ENCODE results near the gene ZNF10. TPM values are rescaled to one million over a fixed set of nuclear protein-coding genes. Genes with fewer than 3 reads are reported as not detected.

ZNF10 gene
- total RNA-seq, 1 donor from 2014 or later = 8.2 TPM

DNA sequence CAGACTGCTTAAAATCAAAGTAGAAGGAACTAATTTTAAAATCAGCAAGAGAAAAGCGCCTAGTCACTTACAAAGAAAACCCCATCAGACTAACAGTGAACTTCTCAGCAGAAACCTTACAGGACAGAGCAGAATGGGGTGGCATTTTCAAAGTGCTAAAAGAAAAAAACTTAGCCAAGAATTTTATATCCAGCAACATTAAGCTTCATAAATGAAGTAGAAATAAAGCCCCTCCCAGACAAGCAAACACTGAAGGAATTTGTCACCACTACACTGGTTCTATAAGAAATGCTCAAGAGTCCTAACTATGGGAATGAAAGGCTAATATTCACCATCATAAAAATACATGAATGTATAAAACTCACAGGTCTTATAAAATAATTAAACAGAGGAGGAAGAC, 44.5 kb downstream of the ZNF10 start:
- ATAC-seq = no peak
- intact Hi-C loops (cut with DNase I) = no loop called here
- Histone ChIP-seq H3K9me3 (peaks cover 8% of the 10 kb centered on the region), H3K36me3 (no peaks in the 10 kb centered on the region), H3K4me1 (no peaks in the 10 kb centered on the region), H3K27ac (no peak overlapping the region), H3K4me3 (no peak overlapping the region), H3K27me3 (no peaks in the 10 kb centered on the region)
- TF ChIP-seq, protein P1, sequence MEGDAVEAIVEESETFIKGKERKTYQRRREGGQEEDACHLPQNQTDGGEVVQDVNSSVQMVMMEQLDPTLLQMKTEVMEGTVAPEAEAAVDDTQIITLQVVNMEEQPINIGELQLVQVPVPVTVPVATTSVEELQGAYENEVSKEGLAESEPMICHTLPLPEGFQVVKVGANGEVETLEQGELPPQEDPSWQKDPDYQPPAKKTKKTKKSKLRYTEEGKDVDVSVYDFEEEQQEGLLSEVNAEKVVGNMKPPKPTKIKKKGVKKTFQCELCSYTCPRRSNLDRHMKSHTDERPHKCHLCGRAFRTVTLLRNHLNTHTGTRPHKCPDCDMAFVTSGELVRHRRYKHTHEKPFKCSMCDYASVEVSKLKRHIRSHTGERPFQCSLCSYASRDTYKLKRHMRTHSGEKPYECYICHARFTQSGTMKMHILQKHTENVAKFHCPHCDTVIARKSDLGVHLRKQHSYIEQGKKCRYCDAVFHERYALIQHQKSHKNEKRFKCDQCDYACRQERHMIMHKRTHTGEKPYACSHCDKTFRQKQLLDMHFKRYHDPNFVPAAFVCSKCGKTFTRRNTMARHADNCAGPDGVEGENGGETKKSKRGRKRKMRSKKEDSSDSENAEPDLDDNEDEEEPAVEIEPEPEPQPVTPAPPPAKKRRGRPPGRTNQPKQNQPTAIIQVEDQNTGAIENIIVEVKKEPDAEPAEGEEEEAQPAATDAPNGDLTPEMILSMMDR (IDR thresholded peaks at IDR 0.05) = no peak
- no peak for DNase-seq

DNA sequence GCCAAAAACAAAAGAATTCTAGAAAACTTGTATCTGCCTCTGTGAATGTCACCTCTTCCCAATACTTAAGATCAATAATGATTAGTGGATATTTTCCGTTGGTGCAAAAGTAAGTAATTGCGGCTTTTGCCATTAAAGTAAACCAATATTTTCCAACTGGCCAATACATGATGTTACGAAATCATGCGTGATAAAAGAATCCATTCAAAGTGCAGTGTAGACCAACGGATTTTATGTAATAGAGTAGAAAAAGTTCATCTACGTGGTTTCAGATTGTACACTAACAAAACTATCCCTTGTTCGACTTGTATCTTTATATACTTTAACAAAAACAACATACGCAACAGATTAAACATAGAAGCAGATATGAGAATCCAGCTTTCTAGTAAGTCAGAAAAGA, 50.2 kb downstream of the ZNF10 start:
- TF ChIP-seq, protein P1 (IDR thresholded peaks at IDR 0.05) = no peak
- H3K27me3 ChIP-seq = no peaks in the 10 kb centered on the region
- DNase-seq = no peak
- peaks cover under 1% of the 10 kb centered on the region for H3K9me3 ChIP-seq
- intact Hi-C loops (cut with DNase I) = no loop called here
- H3K4me3 ChIP-seq = peak overlapping the region; percentile 72
- H3K27ac ChIP-seq = no peak overlapping the region
- H3K36me3 ChIP-seq = peaks cover 10% of the 10 kb centered on the region
- no peak for ATAC-seq
- peaks cover 8% of the 10 kb centered on the region for H3K4me1 ChIP-seq

DNA sequence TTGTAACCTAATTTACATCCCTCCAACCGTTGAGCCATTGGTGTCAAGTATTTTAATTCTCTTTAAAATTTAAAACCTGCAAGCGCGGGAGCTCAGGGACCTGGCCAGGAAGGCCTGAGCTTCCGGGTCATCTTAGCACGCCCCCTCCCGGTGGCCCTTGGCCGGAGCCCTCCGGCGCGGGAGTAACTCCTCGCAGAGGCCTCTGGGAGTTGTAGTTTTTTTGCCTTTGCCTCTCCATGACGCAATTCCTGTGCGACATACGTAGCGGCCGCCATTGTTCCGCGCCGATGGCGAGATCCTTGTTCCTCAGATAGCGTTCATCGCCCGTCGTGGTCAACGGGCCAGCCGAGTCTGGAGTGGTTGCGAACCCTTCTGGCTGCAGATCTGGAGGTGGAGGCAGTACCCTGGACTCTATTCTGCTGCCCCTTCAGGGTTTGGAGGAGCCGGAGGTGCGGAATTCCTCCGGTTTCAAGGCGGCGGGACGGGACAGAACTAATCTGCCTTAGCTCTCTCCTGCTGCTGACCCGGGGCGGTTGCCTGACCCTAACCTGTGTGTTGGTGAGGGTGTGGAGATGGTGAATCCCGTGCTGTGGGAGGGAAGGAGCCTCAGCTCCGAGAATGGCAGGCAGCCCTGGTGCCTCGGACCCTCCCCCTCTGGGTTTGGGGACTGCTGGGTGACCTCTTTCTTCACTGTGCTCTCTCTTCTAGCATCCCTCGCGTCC, 51.0 kb downstream of the ZNF10 start, which contains the start of gene ZNF268:
ZNF268 (plus strand) TSS at position 258 of the 722 bp plus-strand sequence. CDS start 503 bp downstream, outside the sequence.
- no peaks in the 10 kb centered on the region for H3K27me3 ChIP-seq
- intact Hi-C loops (cut with DNase I) = no loop called here
- peak; percentile 100 for ATAC-seq
- peak within 1 kb of the TSS; percentile 72 for H3K4me3 ChIP-seq
- peak within 1 kb of the TSS; percentile 74 for H3K27ac ChIP-seq
- TF ChIP-seq, protein P1 (IDR thresholded peaks at IDR 0.05) = peak; percentile 78
- peaks cover 15% of the 10 kb centered on the region for H3K36me3 ChIP-seq
- H3K4me1 ChIP-seq = peaks cover 8% of the 10 kb centered on the region
- H3K9me3 ChIP-seq = peaks cover 4% of the 10 kb centered on the region
- peak; percentile 96 for DNase-seq

DNA sequence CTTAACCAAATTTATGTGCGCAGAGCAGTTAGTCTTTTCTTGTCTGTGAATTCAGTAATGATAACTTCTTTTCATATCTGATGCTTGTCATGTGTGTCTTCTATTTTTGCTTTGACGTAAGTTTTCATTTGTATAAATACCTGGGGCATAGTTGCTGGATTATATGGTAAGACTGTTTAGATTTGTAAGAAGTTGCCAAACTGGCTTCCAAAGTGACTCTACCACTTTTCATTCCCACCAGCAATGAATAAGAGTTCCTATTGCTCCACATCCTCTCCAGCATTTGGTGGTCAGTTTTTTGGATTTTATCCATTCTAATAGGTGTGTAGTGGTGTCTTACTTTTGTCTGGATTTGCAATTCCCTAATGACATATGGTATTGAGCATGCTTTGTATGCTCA, 59.7 kb downstream of the ZNF10 start:
- intact Hi-C loops (cut with DNase I) = no loop called here
- peaks cover 91% of the 10 kb centered on the region for H3K36me3 ChIP-seq
- no peak overlapping the region for H3K4me3 ChIP-seq
- H3K27ac ChIP-seq = no peak overlapping the region
- TF ChIP-seq, protein P1 (IDR thresholded peaks at IDR 0.05) = no peak
- H3K4me1 ChIP-seq = no peaks in the 10 kb centered on the region
- no peaks in the 10 kb centered on the region for H3K27me3 ChIP-seq
- no peak for DNase-seq
- peaks cover 81% of the 10 kb centered on the region for H3K9me3 ChIP-seq
- ATAC-seq = no peak

DNA sequence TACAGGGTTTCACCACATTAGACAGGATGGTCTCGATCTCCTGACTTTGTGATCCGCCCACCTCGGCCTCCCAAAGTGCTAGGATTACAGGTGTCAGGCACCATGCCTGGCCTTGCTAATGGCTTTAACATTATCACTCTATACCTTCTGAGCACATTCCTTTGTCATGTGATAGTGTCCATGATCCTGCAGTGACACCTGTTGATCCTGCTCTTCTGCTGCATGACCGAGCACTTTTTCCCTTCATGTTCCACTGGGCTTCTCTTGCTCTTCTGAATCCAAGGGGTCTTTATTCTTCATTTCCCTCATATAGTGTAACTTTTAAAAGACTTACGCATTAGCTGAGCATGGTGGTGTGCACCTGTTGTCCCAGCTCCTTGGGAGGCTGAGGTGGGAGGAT, 62.4 kb downstream of the ZNF10 start:
- TF ChIP-seq, protein P1 (IDR thresholded peaks at IDR 0.05) = no peak
- no peak for ATAC-seq
- Histone ChIP-seq H3K27me3 (no peaks in the 10 kb centered on the region), H3K36me3 (peaks cover 81% of the 10 kb centered on the region), H3K4me1 (no peaks in the 10 kb centered on the region), H3K27ac (no peak overlapping the region), H3K9me3 (peaks cover 86% of the 10 kb centered on the region), H3K4me3 (no peak overlapping the region)
- no peak for DNase-seq
- intact Hi-C loops (cut with DNase I) = no loop called here
